Transverse colon (tissue), 4 donors: ENCODE measurements around the gene PHACTR4. TPM values are rescaled to one million over a fixed set of nuclear protein-coding genes. Genes with fewer than 3 reads are reported as not detected.

ENCODE experiments used
- DNase-seq: peaks from one replicate; pipeline ENCODE4 v3.0.0-alpha.2; 2019
- H3K27ac ChIP-seq, 4 donors: fragments of 200-600 bp; sonication (generic); 2 replicates each; pipeline ENCODE4 v1.5.1; 2016 to 2018; ENCODE audit warnings: inconsistent platforms in 4 of 4
- H3K27me3 ChIP-seq: fragments of 200-600 bp; sonication (generic); 2 replicates; pipeline ENCODE4 v1.5.1; 2017; ENCODE audit warnings: inconsistent platforms
- H3K36me3 ChIP-seq, 4 donors: fragments of 200-600 bp; sonication (generic); 2 replicates each; pipeline ENCODE4 v1.5.1; 2017 to 2019; ENCODE audit warnings: inconsistent platforms in 4 of 4
- H3K4me1 ChIP-seq, 4 donors: fragments of 200-600 bp; sonication (generic); 2 replicates each; pipeline ENCODE4 v1.5.1; 2017 to 2020; ENCODE audit warnings: inconsistent platforms in 4 of 4
- H3K4me3 ChIP-seq, 4 donors: fragments of 200-600 bp; sonication (generic); 1 replicate in 1 of 4; 2 replicates in 3 of 4; pipeline versions ENCODE4 v1.5.1 to v1.6.1; 2017 to 2019; ENCODE audit warnings: inconsistent platforms in 4 of 4
- H3K9me3 ChIP-seq, 2 donors: fragments of 200-600 bp; sonication (generic); 2 replicates each; pipeline ENCODE4 v1.5.1; 2017 to 2019; ENCODE audit warnings: inconsistent platforms in 2 of 2
- EP300 ChIP-seq: sonication (generic); formaldehyde crosslinking; IDR thresholded peaks from one replicate; pipeline ENCODE4 v1.6.1; 2017; ENCODE audit warnings: antibody characterized with exemption, low read depth
- POLR2A ChIP-seq: fragments of 450-650 bp; IDR thresholded peaks from one replicate; pipeline ENCODE4 v1.6.1; 2016; ENCODE audit warnings: antibody characterized with exemption, mild to moderate bottlenecking, moderate library complexity
- POLR2AphosphoS5 ChIP-seq, 3 donors: sonication (generic); formaldehyde crosslinking; IDR thresholded peaks; one replicate each; pipeline ENCODE4 v1.6.1; 2016; ENCODE audit warnings: antibody characterized with exemption in 3 of 3
- WGBS, 2 donors: methylation state at CpG; one replicate each; pipeline ENCODE4 v1.1.5; 2018; ENCODE audit warnings: low coverage in 1 of 2; 5-methylcytosine and 5-hydroxymethylcytosine counted together
- in situ Hi-C, 4 donors: fragments of 200-750 bp; cut with MboI; loops; one replicate each; pipeline versions ENCODE4 v1.15.0 to v1.15.1; 2017; ENCODE audit warnings: low sequenced_read_pairs in 3 of 4, low pct_ligation_motif_present in 1 of 4, low pct_unique_long_range_greater_than_20kb in 1 of 4
- intact Hi-C: fragments of 100-400 bp; cut with DNase I; formaldehyde crosslinking; loops from one replicate; pipeline ENCODE4 v1.15.1; 2023; ENCODE audit warnings: low total_unique reads
- total RNA-seq, 4 donors: library from RNA; depleted of rRNA; stranded (reverse); fragments of >200 nt; gene quantifications; one replicate each; pipeline ENCODE4 v1.1.0, GENCODE V29; 2016
- TF ChIP-seq, protein P1 (sequence below), 5 experiments: fragments of 200-600 bp in 3 of 5; fragments of 450-650 bp in 2 of 5; sonication (generic) in 3 of 5; IDR thresholded peaks; 1 replicate in 2 of 5; 2 replicates in 3 of 5; pipeline ENCODE4 v1.5.1; 2016 to 2017; ENCODE audit warnings: antibody characterized with exemption in 5 of 5, inconsistent platforms in 3 of 5, mild to moderate bottlenecking in 2 of 5, moderate library complexity in 1 of 5

PHACTR4 gene
- total RNA-seq, 4 donors from 2014 or later, result 31.4 to 51.1 (median 41.6) TPM

DNA sequence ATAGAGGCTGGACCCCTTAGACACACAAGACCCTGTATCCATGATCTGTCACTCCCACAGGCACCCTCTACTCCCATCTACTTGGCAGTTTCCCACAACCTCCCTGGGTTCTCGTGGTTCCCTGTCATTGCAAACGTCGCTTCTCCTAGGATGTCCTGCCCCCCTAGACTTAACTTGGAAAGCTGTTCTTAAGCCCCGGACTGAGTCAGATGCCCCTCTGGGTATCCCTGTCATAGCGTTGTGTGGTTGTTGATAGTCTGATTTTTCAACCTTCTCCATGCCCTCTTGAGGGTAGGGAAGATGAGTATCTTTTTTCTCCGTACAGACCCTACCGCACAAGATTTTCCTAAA lies 148.1 kb downstream of the PHACTR4 start:
- H3K27ac ChIP-seq, result peak overlapping the region; percentile 87 to 95 (median 94)
- H3K4me3 ChIP-seq, result peak overlapping the region in 3 of 4 donors; percentile 64 to 79 (median 76)
- intact Hi-C loops, result loop anchor here (10.0 kb wide), 1 partner anchor 87 kb away; no protein-coding TSS in a partner anchor
- H3K4me1 ChIP-seq, result peaks cover 6 to 16% (median 11%) of the 10 kb centered on the region in 4 donors
- no peaks in the 10 kb centered on the region for H3K27me3 ChIP-seq
- TF ChIP-seq, protein P1, sequence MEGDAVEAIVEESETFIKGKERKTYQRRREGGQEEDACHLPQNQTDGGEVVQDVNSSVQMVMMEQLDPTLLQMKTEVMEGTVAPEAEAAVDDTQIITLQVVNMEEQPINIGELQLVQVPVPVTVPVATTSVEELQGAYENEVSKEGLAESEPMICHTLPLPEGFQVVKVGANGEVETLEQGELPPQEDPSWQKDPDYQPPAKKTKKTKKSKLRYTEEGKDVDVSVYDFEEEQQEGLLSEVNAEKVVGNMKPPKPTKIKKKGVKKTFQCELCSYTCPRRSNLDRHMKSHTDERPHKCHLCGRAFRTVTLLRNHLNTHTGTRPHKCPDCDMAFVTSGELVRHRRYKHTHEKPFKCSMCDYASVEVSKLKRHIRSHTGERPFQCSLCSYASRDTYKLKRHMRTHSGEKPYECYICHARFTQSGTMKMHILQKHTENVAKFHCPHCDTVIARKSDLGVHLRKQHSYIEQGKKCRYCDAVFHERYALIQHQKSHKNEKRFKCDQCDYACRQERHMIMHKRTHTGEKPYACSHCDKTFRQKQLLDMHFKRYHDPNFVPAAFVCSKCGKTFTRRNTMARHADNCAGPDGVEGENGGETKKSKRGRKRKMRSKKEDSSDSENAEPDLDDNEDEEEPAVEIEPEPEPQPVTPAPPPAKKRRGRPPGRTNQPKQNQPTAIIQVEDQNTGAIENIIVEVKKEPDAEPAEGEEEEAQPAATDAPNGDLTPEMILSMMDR (IDR thresholded peaks at IDR 0.05), result no peak
- no peak for TF ChIP-seq POLR2AphosphoS5 (IDR thresholded peaks at IDR 0.05)
- TF ChIP-seq POLR2A, result no peak
- no peak for TF ChIP-seq EP300
- H3K9me3 ChIP-seq, result no peaks in the 10 kb centered on the region
- in situ Hi-C loops, result loop anchor here in 3 of 4 donors (5.0 to 25.0 kb wide), 5 partner anchors 85 to 370 kb away; partner anchors contain the start of genes ATP5IF1 (in 1 of the 3) and DNAJC8 (in 1 of the 3)
- 11 to 30% methylated on average over 4 to 7 of the region's 7 CpGs for WGBS, 2 donors
- no peak for DNase-seq
- peaks cover 0 to 8% (median 2%) of the 10 kb centered on the region in 4 donors for H3K36me3 ChIP-seq

DNA sequence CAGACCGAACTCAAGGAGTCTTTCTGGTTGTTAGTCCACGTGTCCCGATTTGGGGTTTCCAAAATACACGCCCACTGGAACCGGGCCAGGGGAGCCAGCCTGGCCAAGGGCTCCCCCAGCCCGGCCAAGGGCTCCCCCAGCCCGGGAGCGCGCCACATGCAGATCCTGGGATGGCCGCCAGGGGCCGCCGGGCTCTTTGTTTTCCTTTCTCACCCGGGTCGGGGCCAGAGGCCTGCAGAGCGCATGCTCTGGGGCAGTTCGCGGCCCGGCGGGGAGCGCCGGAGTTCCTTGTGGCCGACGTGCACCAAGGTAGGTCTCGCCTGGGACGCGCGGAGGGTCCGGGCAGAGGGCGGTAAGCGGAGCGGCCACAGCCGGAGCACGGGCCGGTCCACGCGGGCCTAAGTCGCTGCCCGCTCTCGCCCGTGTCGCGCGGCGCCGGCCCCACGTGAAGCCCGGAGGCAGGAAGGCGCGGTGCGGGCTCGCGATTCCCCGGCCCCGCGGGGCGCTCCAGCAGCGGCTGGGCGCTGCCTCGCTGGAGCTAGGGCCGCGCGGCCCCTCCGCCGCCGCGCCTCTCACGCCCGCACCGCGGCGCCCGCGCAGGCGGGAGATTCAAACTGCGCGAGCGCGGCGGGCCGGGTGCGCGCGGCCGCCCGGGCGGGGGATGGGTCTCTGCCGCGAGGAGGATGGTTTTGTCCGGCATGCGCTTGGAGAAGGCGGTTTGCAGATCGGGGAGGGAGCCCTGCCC lies 148.6 kb downstream of the PHACTR4 start:
- intact Hi-C loops, result loop anchor here (10.0 kb wide), 1 partner anchor 87 kb away; no protein-coding TSS in a partner anchor
- 0% methylated on average over 12 of the region's 92 CpGs; no CpG with 5 or more reads in 1 of the 2 donors for WGBS, 2 donors

DNA sequence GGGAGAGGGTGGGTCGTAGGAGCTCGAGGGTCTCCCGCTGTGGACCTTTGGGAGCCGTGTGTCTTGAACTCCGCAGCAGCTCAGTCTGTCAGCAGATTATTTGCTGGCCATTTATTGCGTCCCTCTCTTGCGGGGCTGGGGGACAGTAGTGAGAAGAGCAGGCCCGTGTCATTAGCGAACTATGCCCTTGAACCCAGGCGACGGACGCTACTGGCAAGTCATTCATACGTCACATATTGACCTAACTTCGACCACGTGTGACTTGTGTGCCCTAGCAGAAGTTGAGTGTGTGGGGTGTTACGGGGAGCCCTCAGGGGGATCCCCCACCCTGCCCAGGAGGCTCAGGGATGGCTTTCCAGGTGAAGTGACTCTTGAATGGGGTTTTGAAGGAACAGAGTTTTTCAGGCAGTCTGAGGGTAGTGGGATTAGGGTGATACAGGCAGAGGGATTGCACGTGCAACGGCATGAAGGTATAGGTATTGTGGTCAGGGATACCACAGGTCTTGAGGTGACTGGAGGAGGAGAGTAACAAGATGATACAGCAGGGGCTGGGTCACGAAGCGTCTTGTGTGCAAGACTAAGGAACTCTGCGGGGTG lies 149.3 kb downstream of the PHACTR4 start:
- Histone ChIP-seq H3K36me3 (peaks cover 0 to 2% (median 0%) of the 10 kb centered on the region in 4 donors), H3K9me3 (no peaks in the 10 kb centered on the region), H3K27me3 (no peaks in the 10 kb centered on the region), H3K4me3 (peak overlapping the region; percentile 21 to 79 (median 70)), H3K27ac (peak overlapping the region; percentile 87 to 95 (median 94)), H3K4me1 (peaks cover 6 to 16% (median 11%) of the 10 kb centered on the region in 4 donors)
- intact Hi-C loops (loop anchor here (10.0 kb wide), 1 partner anchor 86 kb away; no protein-coding TSS in a partner anchor), in situ Hi-C loops (loop anchor here in 3 of 4 donors (5.0 to 25.0 kb wide), 5 partner anchors 83 to 368 kb away; partner anchors contain the start of genes ATP5IF1 (in 1 of the 3) and DNAJC8 (in 1 of the 3))
- TF ChIP-seq, protein P1 (IDR thresholded peaks at IDR 0.05), result no peak
- no peak for TF ChIP-seq POLR2AphosphoS5 (IDR thresholded peaks at IDR 0.05)
- TF ChIP-seq EP300, result no peak
- no peak for TF ChIP-seq POLR2A
- DNase-seq, result no peak
- 4 to 24% methylated on average over 5 to 19 of the region's 21 CpGs for WGBS, 2 donors

More for the DNA sequence above, 148.6 kb downstream of the PHACTR4 start:
- peak; percentile 91 for DNase-seq
- H3K4me1 ChIP-seq, result peaks cover 6 to 16% (median 11%) of the 10 kb centered on the region in 4 donors
- H3K27me3 ChIP-seq, result no peaks in the 10 kb centered on the region
- H3K27ac ChIP-seq, result peak overlapping the region; percentile 87 to 95 (median 94)
- in situ Hi-C loops, result loop anchor here in 3 of 4 donors (5.0 to 25.0 kb wide), 5 partner anchors 84 to 369 kb away; partner anchors contain the start of genes ATP5IF1 (in 1 of the 3) and DNAJC8 (in 1 of the 3)
- peaks cover 0 to 6% (median 2%) of the 10 kb centered on the region in 4 donors for H3K36me3 ChIP-seq
- no peaks in the 10 kb centered on the region for H3K9me3 ChIP-seq
- TF ChIP-seq EP300 (no peak), POLR2A (peak; percentile 61), POLR2AphosphoS5 (IDR thresholded peaks at IDR 0.05) (peak; percentile 62 to 77 (median 74))
- TF ChIP-seq, protein P1 (IDR thresholded peaks at IDR 0.05), result peak; percentile 99 to 100 (median 99)
- peak overlapping the region; percentile 53 to 79 (median 70) for H3K4me3 ChIP-seq
